Activated T-cell treated with anti-CD3 and anti-CD28 coated beads, Interleukin-2, amount 50 U/mL, for 4 hours (primary cell): ENCODE results near the gene TTC16. TPM values are rescaled to one million over a fixed set of nuclear protein-coding genes. Genes with fewer than 3 reads are reported as not detected.
"Not testable (repeated sequence)": the region's sequence is repeated elsewhere in the genome, so short reads cannot be mapped to it uniquely, and the experiment has no call there.

Experiments
- ATAC-seq, 2 donors: fragments of 200-7000 bp; cut with Tn5 transposase; one replicate each; pipeline ENCODE4 v1.10.0; 2021
- DNase-seq: peaks from one replicate; pipeline ENCODE4 v3.0.0-alpha.2; 2020
- H3K27me3 Mint-ChIP-seq: one replicate; pipeline ENCODE4 v1.8.0; 2021; ENCODE audit warnings: low read depth, mixed read lengths
- H3K36me3 Mint-ChIP-seq: one replicate; pipeline ENCODE4 v1.8.0; 2022; ENCODE audit warnings: mixed read lengths; ENCODE audit not compliant: insufficient read depth
- H3K4me1 Mint-ChIP-seq: one replicate; pipeline ENCODE4 v1.8.0; 2021; ENCODE audit warnings: low read depth, mixed read lengths
- H3K4me3 Mint-ChIP-seq: one replicate; pipeline ENCODE4 v1.8.0; 2021; ENCODE audit warnings: mild to moderate bottlenecking, moderate library complexity, mixed read lengths
- H3K9me3 Mint-ChIP-seq: one replicate; pipeline ENCODE4 v1.8.0; 2021; ENCODE audit warnings: mixed read lengths
- total RNA-seq, 3 donors: library from RNA; stranded (reverse); gene quantifications; one replicate each; pipeline ENCODE4 v1.2.1, GENCODE V29; 2021

Gene TTC16
- total RNA-seq, 3 donors from 2014 or later = 0.37 to 0.58 (median 0.57) TPM

GRCh38 chr9:127780126-127780885 is 64.4 kb downstream of the TTC16 start:
- no peak for DNase-seq
- no peak overlapping the region for H3K4me3 Mint-ChIP-seq

GRCh38 chr9:127780909-127781308 is 65.0 kb downstream of the TTC16 start:
- not testable (repeated sequence) for H3K27me3 Mint-ChIP-seq, H3K4me3 Mint-ChIP-seq, ATAC-seq, H3K36me3 Mint-ChIP-seq, DNase-seq, H3K9me3 Mint-ChIP-seq
- peaks cover 71% of the 10 kb centered on the region for H3K4me1 Mint-ChIP-seq

More at GRCh38 chr9:127780126-127780885, 64.4 kb downstream of the TTC16 start:
- no peak for ATAC-seq
- Mint-ChIP-seq H3K4me1 (peaks cover 71% of the 10 kb centered on the region), H3K27me3 (no peaks in the 10 kb centered on the region), H3K36me3 (no peaks in the 10 kb centered on the region), H3K9me3 (no peaks in the 10 kb centered on the region)

Other genes with a start within 250 kb of the TTC16 start
- 10 to 100 TPM; 10.8 to 11.6 (median 11.0) TPM for gene STXBP1, start 103.8 kb upstream of the TTC16 start, total RNA-seq
- not detected for gene CFAP157, start 9.1 kb upstream of the TTC16 start, total RNA-seq
- 10 to 100 TPM; 43.9 to 49.6 (median 45.6) TPM for gene PTRH1, start 416 bp upstream of the TTC16 start, total RNA-seq
- 10 to 100 TPM; 19.8 to 23.6 (median 20.1) TPM for gene TOR2A, start 19.2 kb downstream of the TTC16 start, total RNA-seq
- gene SH2D3C, start 62.6 kb downstream of the TTC16 start, total RNA-seq = 10 to 100 TPM in 1 of 3 donors, 1 to 10 TPM in 2; 5.9 to 10.8 (median 7.0) TPM
- 10 to 100 TPM; 66.9 to 91.5 (median 82.5) TPM for gene CDK9, start 70.0 kb downstream of the TTC16 start, total RNA-seq
- 100 to 1,000 TPM; 137 to 149 (median 141) TPM for gene FPGS, start 86.8 kb downstream of the TTC16 start, total RNA-seq
- gene ENG, start 138.6 kb downstream of the TTC16 start, total RNA-seq = 10 to 100 TPM; 10.7 to 20.3 (median 14.8) TPM
- gene AK1, start 161.6 kb downstream of the TTC16 start, total RNA-seq = 1 to 10 TPM; 3.6 to 6.4 (median 5.0) TPM
- 10 to 100 TPM; 25.9 to 31.5 (median 31.0) TPM for gene ST6GALNAC6, start 183.5 kb downstream of the TTC16 start, total RNA-seq
- gene ST6GALNAC4, start 201.0 kb downstream of the TTC16 start, total RNA-seq = 10 to 100 TPM; 22.0 to 25.7 (median 24.7) TPM
- gene PIP5KL1, start 214.7 kb downstream of the TTC16 start, total RNA-seq = 1 to 10 TPM; 2.3 to 3.5 (median 2.8) TPM
- gene DPM2, start 221.8 kb downstream of the TTC16 start, total RNA-seq = 10 to 100 TPM; 89.6 to 91.5 (median 89.9) TPM